Frontal cortex (tissue), 4 donors: ENCODE results near the gene POLR2H. TPM values are rescaled to one million over a fixed set of nuclear protein-coding genes. Genes with fewer than 3 reads are reported as not detected.

Source experiments
- DNase-seq, 2 donors: peaks; one replicate each; pipeline ENCODE4 v3.0.0; 2012; ENCODE audit warnings: low spot score in 2 of 2
- FAIRE-seq: peaks from 2 replicates; lab custom pipeline; 2012; peaks lifted over from hg19 to GRCh38; lab: Jason Lieb, UNC
- total RNA-seq: library from RNA; depleted of rRNA; stranded (reverse); fragments of >200 nt; gene quantifications from one replicate; pipeline ENCODE4 v1.2.3, GENCODE V29; 2014
- donor health status: control.
- donor health status: control.
- donor health status: control.

POLR2H gene
- total RNA-seq, 1 donor from 2014 or later, result 33.8 TPM

GRCh38 chr3:184383033-184383740 is 21.7 kb downstream of the POLR2H start:
- FAIRE-seq, result no peak
- DNase-seq, result no peak

- DNase-seq (no peak), FAIRE-seq (no peak)
Measured at GRCh38 chr3:184384342-184384741, 22.8 kb downstream of the POLR2H start.

- FAIRE-seq, result no peak
- DNase-seq, result no peak
Measured at GRCh38 chr3:184384856-184385422, 23.4 kb downstream of the POLR2H start.

GRCh38 chr3:184386047-184386806 is 24.7 kb downstream of the POLR2H start:
- DNase-seq (no peak), FAIRE-seq (no peak)

- no peak for DNase-seq
- FAIRE-seq, result no peak
Measured at GRCh38 chr3:184387174-184387714, 25.7 kb downstream of the POLR2H start.

GRCh38 chr3:184388164-184388935 is 26.8 kb downstream of the POLR2H start:
- DNase-seq, result no peak
- no peak for FAIRE-seq

- no peak for FAIRE-seq
- DNase-seq, result no peak
Measured at GRCh38 chr3:184388936-184389230, 27.4 kb downstream of the POLR2H start.

- DNase-seq (no peak), FAIRE-seq (no peak)
Measured at GRCh38 chr3:184389384-184389783, 27.9 kb downstream of the POLR2H start.

GRCh38 chr3:184389935-184390528 is 28.5 kb downstream of the POLR2H start:
- FAIRE-seq, result no peak
- DNase-seq, result no peak

- FAIRE-seq, result no peak
- no peak for DNase-seq
Measured at GRCh38 chr3:184391266-184391665, 29.8 kb downstream of the POLR2H start.

GRCh38 chr3:184395320-184395660 is 33.8 kb downstream of the POLR2H start:
- FAIRE-seq (no peak), DNase-seq (no peak)

GRCh38 chr3:184399410-184399809 is 37.9 kb downstream of the POLR2H start:
- DNase-seq (no peak), FAIRE-seq (no peak)

GRCh38 chr3:184405075-184406030 is 43.8 kb downstream of the POLR2H start:
- no peak for DNase-seq
- no peak for FAIRE-seq

GRCh38 chr3:184409331-184409926 is 47.9 kb downstream of the POLR2H start:
- DNase-seq, result no peak
- no peak for FAIRE-seq

- FAIRE-seq (no peak), DNase-seq (no peak)
Measured at GRCh38 chr3:184409946-184410500, 48.5 kb downstream of the POLR2H start.

GRCh38 chr3:184414418-184415202 is 53.1 kb downstream of the POLR2H start:
- no peak for DNase-seq
- no peak for FAIRE-seq

- no peak for DNase-seq
- no peak for FAIRE-seq
Measured at GRCh38 chr3:184415203-184415490, 53.6 kb downstream of the POLR2H start.
